ENCODE measurements around the gene ORMDL3. TPM values are rescaled to one million over a fixed set of nuclear protein-coding genes. Genes with fewer than 3 reads are reported as not detected.

ORMDL3 gene
- total RNA-seq (2022; extraction: Qiagen RNA extraction; ENCODE audit: low read depth), result 36.2 to 49.3 TPM (median 43.7 TPM) in 5 replicates

GRCh38 chr17:39927101-39927928 lies at the start of gene ORMDL3, which contains the start of gene LRRC3C:
ORMDL3 (minus strand) TSS chr17:39927601; CDS start chr17:39924203, 3,398 bp downstream.
LRRC3C (plus strand) TSS chr17:39927732; CDS start chr17:39941524, 13,792 bp downstream.

GRCh38 chr17:39962642-39963220 lies 35.3 kb upstream of the ORMDL3 start, which contains the start of gene GSDMA:
GSDMA (plus strand) TSS chr17:39963004; CDS start chr17:39965688, 2,684 bp downstream.

Other genes with a start within 250 kb of the ORMDL3 start
- 7.3 to 8.5 TPM (median 7.8 TPM) in 5 replicates for gene PGAP3, start 239.5 kb downstream of the ORMDL3 start, total RNA-seq (2022; extraction: Qiagen RNA extraction; ENCODE audit: low read depth)
- 30.4 to 39.9 TPM (median 32.8 TPM) in 5 replicates for gene ERBB2, start 227.5 kb downstream of the ORMDL3 start, total RNA-seq (2022; extraction: Qiagen RNA extraction; ENCODE audit: low read depth)
- gene MIEN1, start 197.1 kb downstream of the ORMDL3 start, total RNA-seq (2022; extraction: Qiagen RNA extraction; ENCODE audit: low read depth), result 90.3 to 101 TPM (median 92.4 TPM) in 5 replicates
- gene GRB7, start 189.7 kb downstream of the ORMDL3 start, total RNA-seq (2022; extraction: Qiagen RNA extraction; ENCODE audit: low read depth), result 4.2 to 7.1 TPM (median 6.5 TPM) in 5 replicates
- gene IKZF3, start 63.3 kb downstream of the ORMDL3 start, total RNA-seq (2022; extraction: Qiagen RNA extraction; ENCODE audit: low read depth), result not detected in 5 replicates
- not detected in 5 replicates for gene ZPBP2, start 59.4 kb downstream of the ORMDL3 start, total RNA-seq (2022; extraction: Qiagen RNA extraction; ENCODE audit: low read depth)
- gene GSDMB, start 9.0 kb downstream of the ORMDL3 start, total RNA-seq (2022; extraction: Qiagen RNA extraction; ENCODE audit: low read depth), result 1.7 to 3.1 TPM (median 2.5 TPM) in 5 replicates
- gene LRRC3C, start 131 bp upstream of the ORMDL3 start, total RNA-seq (2022; extraction: Qiagen RNA extraction; ENCODE audit: low read depth), result not detected in 5 replicates
- gene GSDMA, start 35.4 kb upstream of the ORMDL3 start, total RNA-seq (2022; extraction: Qiagen RNA extraction; ENCODE audit: low read depth), result not detected in 5 replicates
- gene PSMD3, start 53.2 kb upstream of the ORMDL3 start, total RNA-seq (2022; extraction: Qiagen RNA extraction; ENCODE audit: low read depth), result 164 to 182 TPM (median 175 TPM) in 5 replicates
- not detected in 5 replicates for gene CSF3, start 87.8 kb upstream of the ORMDL3 start, total RNA-seq (2022; extraction: Qiagen RNA extraction; ENCODE audit: low read depth)
- 45.9 to 55.9 TPM (median 54.7 TPM) in 5 replicates for gene MED24, start 126.8 kb upstream of the ORMDL3 start, total RNA-seq (2022; extraction: Qiagen RNA extraction; ENCODE audit: low read depth)
- gene THRA, start 135.4 kb upstream of the ORMDL3 start, total RNA-seq (2022; extraction: Qiagen RNA extraction; ENCODE audit: low read depth), result 13.4 to 17.4 TPM (median 15.7 TPM) in 5 replicates
- gene NR1D1, start 173.0 kb upstream of the ORMDL3 start, total RNA-seq (2022; extraction: Qiagen RNA extraction; ENCODE audit: low read depth), result 9.1 to 10.6 TPM (median 9.6 TPM) in 5 replicates
- gene MSL1, start 194.4 kb upstream of the ORMDL3 start, total RNA-seq (2022; extraction: Qiagen RNA extraction; ENCODE audit: low read depth), result 53.8 to 66.7 TPM (median 63.0 TPM) in 5 replicates
- gene CASC3, start 212.9 kb upstream of the ORMDL3 start, total RNA-seq (2022; extraction: Qiagen RNA extraction; ENCODE audit: low read depth), result 46.9 to 49.3 TPM (median 48.7 TPM) in 5 replicates
- 2.4 to 3.1 TPM (median 2.6 TPM) in 5 replicates for gene RAPGEFL1, start 249.9 kb upstream of the ORMDL3 start, total RNA-seq (2022; extraction: Qiagen RNA extraction; ENCODE audit: low read depth)